Astrocyte (in vitro differentiated cells and primary cell): ENCODE measurements around the gene NETO2. TPM values are rescaled to one million over a fixed set of nuclear protein-coding genes. Genes with fewer than 3 reads are reported as not detected.
"Not testable (repeated sequence)": the region's sequence is repeated elsewhere in the genome, so short reads cannot be mapped to it uniquely, and the experiment has no call there.

Experiments
- DNase-seq: peaks from one replicate; pipeline ENCODE4 v3.0.0-alpha.2; 2010; ENCODE audit warnings: low read depth
- FAIRE-seq: peaks from 2 replicates; lab custom pipeline; 2011; peaks lifted over from hg19 to GRCh38; lab: Jason Lieb, UNC
- H2AFZ ChIP-seq: 2 replicates; pipeline ENCODE4 v1.6.0; 2012; ENCODE audit warnings: low read depth, low read length, inconsistent platforms
- H3K27ac ChIP-seq: 2 replicates; pipeline ENCODE4 v1.5.1; 2011; ENCODE audit warnings: low read depth, low read length, inconsistent platforms
- H3K27me3 ChIP-seq: 2 replicates; pipeline ENCODE4 v1.6.0; 2011; ENCODE audit warnings: low read length, inconsistent platforms; ENCODE audit not compliant: insufficient read depth
- H3K36me3 ChIP-seq: 2 replicates; pipeline ENCODE4 v1.5.1; 2011; ENCODE audit warnings: low read length, inconsistent platforms; ENCODE audit not compliant: insufficient read depth
- H3K4me1 ChIP-seq: 2 replicates; pipeline ENCODE4 v1.5.1; 2011; ENCODE audit warnings: low read length, inconsistent platforms; ENCODE audit not compliant: insufficient read depth
- H3K4me2 ChIP-seq: 2 replicates; pipeline ENCODE4 v1.6.0; 2012; ENCODE audit warnings: low read length, inconsistent platforms
- H3K4me3 ChIP-seq: 2 replicates; pipeline ENCODE4 v1.5.1; 2011; ENCODE audit warnings: low read depth, mild to moderate bottlenecking, low read length, inconsistent platforms; ENCODE audit not compliant: insufficient read depth
- H3K79me2 ChIP-seq: 2 replicates; pipeline ENCODE4 v1.6.0; 2012; ENCODE audit warnings: mild to moderate bottlenecking, low read length, inconsistent platforms; ENCODE audit not compliant: insufficient read depth
- H3K9ac ChIP-seq: 2 replicates; pipeline ENCODE4 v1.6.0; 2012; ENCODE audit warnings: mild to moderate bottlenecking, low read length, inconsistent platforms
- H3K9me3 ChIP-seq: 2 replicates; pipeline ENCODE4 v1.5.1; 2012; ENCODE audit warnings: low read depth, mild to moderate bottlenecking, low read length, inconsistent platforms; ENCODE audit not compliant: insufficient read depth
- H4K20me1 ChIP-seq: 2 replicates; pipeline ENCODE4 v1.6.0; 2012; ENCODE audit warnings: low read length, inconsistent platforms; ENCODE audit not compliant: insufficient read depth
- H3K27ac Mint-ChIP-seq: one replicate; pipeline ENCODE4 v1.8.0; 2021; ENCODE audit warnings: mild to moderate bottlenecking, mixed read lengths; ENCODE audit not compliant: unreplicated experiment
- H3K27me3 Mint-ChIP-seq: one replicate; pipeline ENCODE4 v1.8.0; 2021; ENCODE audit warnings: low read depth, mixed read lengths; ENCODE audit not compliant: unreplicated experiment
- H3K36me3 Mint-ChIP-seq: one replicate; pipeline ENCODE4 v1.8.0; 2021; ENCODE audit warnings: low read depth, mixed read lengths; ENCODE audit not compliant: unreplicated experiment
- H3K4me1 Mint-ChIP-seq: one replicate; pipeline ENCODE4 v1.8.0; 2021; ENCODE audit warnings: low read depth, mixed read lengths; ENCODE audit not compliant: unreplicated experiment
- H3K4me3 Mint-ChIP-seq: one replicate; pipeline ENCODE4 v1.8.0; 2021; ENCODE audit warnings: mild to moderate bottlenecking, moderate library complexity, mixed read lengths; ENCODE audit not compliant: unreplicated experiment
- H3K9me3 Mint-ChIP-seq: one replicate; pipeline ENCODE4 v1.8.0; 2021; ENCODE audit warnings: mild to moderate bottlenecking, mixed read lengths; ENCODE audit not compliant: unreplicated experiment
- CTCF ChIP-seq: IDR thresholded peaks from 2 replicates; pipeline ENCODE4 v1.5.1; 2011; ENCODE audit warnings: low read depth, mild to moderate bottlenecking, inconsistent platforms, low read length, moderate library complexity; ENCODE audit not compliant: insufficient read depth
- EZH2 ChIP-seq: IDR thresholded peaks from 2 replicates; pipeline ENCODE4 v1.6.1; 2012; ENCODE audit warnings: mild to moderate bottlenecking, low read length, inconsistent platforms; ENCODE audit not compliant: insufficient read depth
- total RNA-seq: library from RNA; stranded (reverse); gene quantifications from 2 replicates; pipeline ENCODE4 v1.2.1, GENCODE V29; 2021

NETO2 gene
- total RNA-seq, 1 donor from 2014 or later: 17.1 TPM

- Histone ChIP-seq H3K27me3 (no peaks in the 10 kb centered on the region), H3K9ac (no peak overlapping the region), H3K9me3 (peaks cover 3% of the 10 kb centered on the region), H3K4me1 (no peaks in the 10 kb centered on the region), H3K36me3 (no peaks in the 10 kb centered on the region), H3K4me3 (no peak overlapping the region), H3K79me2 (no peaks in the 10 kb centered on the region), H2AFZ (no peak overlapping the region), H4K20me1 (peaks cover 4% of the 10 kb centered on the region), H3K27ac (no peak overlapping the region), H3K4me2 (no peak overlapping the region)
- H3K27me3 Mint-ChIP-seq: peaks cover 7% of the 10 kb centered on the region
- H3K9me3 Mint-ChIP-seq: peaks cover 5% of the 10 kb centered on the region
- no peak for DNase-seq
- H3K4me3 Mint-ChIP-seq: no peak overlapping the region
- no peak overlapping the region for H3K27ac Mint-ChIP-seq
- H3K4me1 Mint-ChIP-seq: no peaks in the 10 kb centered on the region
- H3K36me3 Mint-ChIP-seq: peaks cover 1% of the 10 kb centered on the region
- no peak for FAIRE-seq
- no peak for TF ChIP-seq CTCF
- no peak for TF ChIP-seq EZH2
These were observed 83.8 kb downstream of the NETO2 start for GRCh38 chr16:47059991-47060390.

- not testable (repeated sequence) for H4K20me1 ChIP-seq, H3K4me2 ChIP-seq, H3K79me2 ChIP-seq, H3K9me3 Mint-ChIP-seq, FAIRE-seq, H3K9me3 ChIP-seq, H3K27ac ChIP-seq, H2AFZ ChIP-seq, H3K27me3 Mint-ChIP-seq, H3K36me3 ChIP-seq, H3K4me3 Mint-ChIP-seq, H3K4me1 Mint-ChIP-seq, H3K4me3 ChIP-seq, H3K27me3 ChIP-seq, H3K36me3 Mint-ChIP-seq, H3K4me1 ChIP-seq, DNase-seq, H3K27ac Mint-ChIP-seq, H3K9ac ChIP-seq
These were observed 84.6 kb downstream of the NETO2 start for GRCh38 chr16:47059130-47059529.

GRCh38 chr16:47058295-47059086 is 85.3 kb downstream of the NETO2 start:
- no peaks in the 10 kb centered on the region for H3K36me3 ChIP-seq
- Mint-ChIP-seq H3K4me3 (no peak overlapping the region), H3K9me3 (peaks cover 2% of the 10 kb centered on the region), H3K27ac (no peak overlapping the region), H3K27me3 (peaks cover 7% of the 10 kb centered on the region), H3K4me1 (no peaks in the 10 kb centered on the region), H3K36me3 (peaks cover 1% of the 10 kb centered on the region)
- H4K20me1 ChIP-seq: peaks cover 4% of the 10 kb centered on the region
- no peaks in the 10 kb centered on the region for H3K27me3 ChIP-seq
- TF ChIP-seq EZH2: no peak
- no peak for TF ChIP-seq CTCF
- H3K4me2 ChIP-seq: no peak overlapping the region
- no peaks in the 10 kb centered on the region for H3K4me1 ChIP-seq
- H2AFZ ChIP-seq: no peak overlapping the region
- H3K4me3 ChIP-seq: no peak overlapping the region
- no peaks in the 10 kb centered on the region for H3K79me2 ChIP-seq
- DNase-seq (no peak), FAIRE-seq (no peak)
- no peak overlapping the region for H3K9ac ChIP-seq
- no peak overlapping the region for H3K27ac ChIP-seq
- H3K9me3 ChIP-seq: peaks cover 3% of the 10 kb centered on the region
